H1 (cell line): ENCODE data around the gene MBD3L4. TPM values are rescaled to one million over a fixed set of nuclear protein-coding genes. Genes with fewer than 3 reads are reported as not detected.

ENCODE experiments used
- CTCF ChIA-PET: fragments of 300-600 bp; sonication (Branson Sonifier 250); formaldehyde crosslinking; loops from one replicate; lab custom pipeline; 2021; ENCODE audit not compliant: partially characterized antibody; lab: Charles Lee
- POLR2A ChIA-PET: fragments of 300-600 bp; sonication (Branson Sonifier 250); formaldehyde crosslinking; loops from one replicate; lab custom pipeline; 2021; ENCODE audit warnings: inconsistent platforms; ENCODE audit not compliant: partially characterized antibody; lab: Charles Lee
- DNase-seq, 2 experiments: peaks; one replicate each; pipeline versions ENCODE4 v3.0.0 to v3.0.0-alpha.2; 2010 to 2022; ENCODE audit warnings: low spot score in 2 of 2, low read depth in 1 of 2, mixed read lengths in 1 of 2
- FAIRE-seq: peaks from 2 replicates; lab custom pipeline; 2011; peaks lifted over from hg19 to GRCh38; lab: Jason Lieb, UNC
- H2AFZ ChIP-seq: 2 replicates; pipeline ENCODE4 v1.8.1; 2012; ENCODE audit warnings: low read length, inconsistent platforms
- H2AK5ac ChIP-seq: 2 replicates; pipeline ENCODE4 v1.6.1; 2013; ENCODE audit warnings: low read depth, low read length
- H2BK120ac ChIP-seq: replicated peaks from 2 replicates; pipeline ENCODE3; 2013; ENCODE audit warnings: low read depth, low read length, inconsistent platforms
- H2BK12ac ChIP-seq: 2 replicates; pipeline ENCODE4 v1.6.1; 2013; ENCODE audit warnings: low read depth, low read length
- H2BK15ac ChIP-seq: 2 replicates; pipeline ENCODE4 v1.6.1; 2013; ENCODE audit warnings: low read length
- H2BK20ac ChIP-seq: 2 replicates; pipeline ENCODE4 v1.6.1; 2013; ENCODE audit warnings: low read length
- H2BK5ac ChIP-seq: 2 replicates; pipeline ENCODE4 v1.6.1; 2013; ENCODE audit warnings: low read depth, low read length
- H3K14ac ChIP-seq: 2 replicates; pipeline ENCODE4 v1.6.1; 2013; ENCODE audit warnings: inconsistent platforms; ENCODE audit not compliant: insufficient read length
- H3K18ac ChIP-seq: 2 replicates; pipeline ENCODE4 v1.6.1; 2013; ENCODE audit warnings: low read length; ENCODE audit errors: extremely low read depth
- H3K23ac ChIP-seq: 2 replicates; pipeline ENCODE4 v1.6.1; 2013; ENCODE audit warnings: inconsistent platforms; ENCODE audit not compliant: insufficient read length
- H3K23me2 ChIP-seq: 2 replicates; pipeline ENCODE4 v1.6.1; 2013; ENCODE audit warnings: low read depth, low read length
- H3K27ac ChIP-seq: 2 replicates; pipeline ENCODE4 v1.6.1; 2011; ENCODE audit warnings: low read depth, low read length, inconsistent platforms
- H3K27me3 ChIP-seq, 4 experiments: replicated peaks in 1 of 4; 1 replicate in 1 of 4; 2 replicates in 3 of 4; pipeline versions ENCODE4 v1.6.1 to v1.8.1; 2011 to 2013; ENCODE audit warnings: low read length in 3 of 4, mild to moderate bottlenecking in 3 of 4, inconsistent platforms in 2 of 4, mixed read lengths in 2 of 4, moderate library complexity in 1 of 4; ENCODE audit not compliant: control insufficient read depth in 3 of 4, insufficient read depth in 3 of 4; ENCODE audit errors: extremely low read depth in 1 of 4
- H3K36me3 ChIP-seq, 4 experiments: 2 replicates each; pipeline versions ENCODE4 v1.6.1 to v1.8.1; 2011 to 2013; ENCODE audit warnings: mild to moderate bottlenecking in 4 of 4, low read length in 3 of 4, moderate library complexity in 2 of 4, control low read depth in 1 of 4, inconsistent platforms in 1 of 4; ENCODE audit not compliant: insufficient read depth in 4 of 4, control insufficient read depth in 2 of 4
- H3K4ac ChIP-seq: replicated peaks from 2 replicates; pipeline ENCODE3; 2013; ENCODE audit warnings: low read length, low read depth, mixed read lengths, inconsistent platforms; ENCODE audit not compliant: insufficient read length
- H3K4me1 ChIP-seq, 4 experiments: replicated peaks in 1 of 4; 1 replicate in 1 of 4; 2 replicates in 3 of 4; pipeline versions ENCODE4 v1.6.1 to v1.8.1; 2011 to 2013; ENCODE audit warnings: low read length in 3 of 4, inconsistent platforms in 2 of 4, mixed read lengths in 1 of 4; ENCODE audit not compliant: insufficient read depth in 4 of 4, control insufficient read depth in 3 of 4
- H3K4me2 ChIP-seq, 2 experiments: 2 replicates each; pipeline versions ENCODE4 v1.6.1 to v1.8.1; 2011 to 2013; ENCODE audit warnings: low read depth in 2 of 2, low read length in 2 of 2, control low read depth in 1 of 2, inconsistent platforms in 1 of 2, mild to moderate bottlenecking in 1 of 2; ENCODE audit not compliant: insufficient read depth in 1 of 2
- H3K4me3 ChIP-seq, 4 experiments: fragments of 200-600, 300-600 bp in 1 of 4; sonication (generic), shearing (Covaris generic), sonication (Bioruptor Twin) in 1 of 4; 2 replicates each; pipeline versions ENCODE4 v1.5.1 to v1.8.1; 2011 to 2016; ENCODE audit warnings: low read length in 4 of 4, low read depth in 3 of 4, control low read depth in 2 of 4, inconsistent platforms in 2 of 4, mild to moderate bottlenecking in 2 of 4, mixed read lengths in 1 of 4, moderate library complexity in 1 of 4; ENCODE audit not compliant: insufficient read depth in 2 of 4; ENCODE audit errors: extremely low read depth in 1 of 4
- H3K56ac ChIP-seq: replicated peaks from 2 replicates; pipeline ENCODE3; 2013; ENCODE audit warnings: low read depth, mild to moderate bottlenecking, mixed read lengths, low read length, inconsistent platforms; ENCODE audit not compliant: insufficient read length
- H3K79me1 ChIP-seq: 2 replicates; pipeline ENCODE4 v1.6.1; 2013; ENCODE audit warnings: low read depth, low read length, control low read depth
- H3K79me2 ChIP-seq, 2 experiments: 2 replicates each; pipeline versions ENCODE4 v1.6.1 to v1.8.1; 2012 to 2013; ENCODE audit warnings: low read length in 2 of 2, mild to moderate bottlenecking in 2 of 2, inconsistent platforms in 1 of 2; ENCODE audit not compliant: insufficient read depth in 2 of 2, control insufficient read depth in 1 of 2
- H3K9ac ChIP-seq, 4 experiments: replicated peaks in 1 of 4; 1 replicate in 1 of 4; 2 replicates in 3 of 4; pipeline versions ENCODE4 v1.6.1 to v1.8.1; 2011 to 2013; ENCODE audit warnings: low read depth in 3 of 4, low read length in 3 of 4, control low read depth in 2 of 4, mild to moderate bottlenecking in 2 of 4, moderate library complexity in 2 of 4, inconsistent platforms in 1 of 4; ENCODE audit errors: extremely low read depth in 1 of 4
- H3K9me3 ChIP-seq, 2 experiments: 2 replicates each; pipeline versions ENCODE4 v1.6.1 to v1.8.1; 2012 to 2013; ENCODE audit warnings: mild to moderate bottlenecking in 2 of 2, moderate library complexity in 2 of 2, control low read depth in 1 of 2, inconsistent platforms in 1 of 2, low read depth in 1 of 2, low read length in 1 of 2, mixed read lengths in 1 of 2; ENCODE audit not compliant: insufficient read depth in 2 of 2
- H4K20me1 ChIP-seq, 2 experiments: replicated peaks in 1 of 2; 2 replicates each; pipeline versions ENCODE3 to v1.8.1; 2011 to 2013; ENCODE audit warnings: inconsistent platforms in 2 of 2, low read length in 2 of 2, mild to moderate bottlenecking in 1 of 2; ENCODE audit not compliant: insufficient read depth in 2 of 2, control insufficient read depth in 1 of 2
- H4K5ac ChIP-seq: 2 replicates; pipeline ENCODE4 v1.6.1; 2013; ENCODE audit warnings: low read length, low read depth, mixed read lengths, inconsistent platforms; ENCODE audit not compliant: insufficient read length
- H4K8ac ChIP-seq: 2 replicates; pipeline ENCODE4 v1.8.0; 2013; ENCODE audit warnings: mild to moderate bottlenecking, moderate library complexity, low read length, inconsistent platforms; ENCODE audit not compliant: insufficient read depth; ENCODE audit errors: extremely low read depth
- H4K91ac ChIP-seq: replicated peaks from 2 replicates; pipeline ENCODE3; 2013; ENCODE audit warnings: low read length, mixed read lengths, inconsistent platforms; ENCODE audit not compliant: insufficient read length
- BCL11A ChIP-seq, 2 experiments: IDR thresholded peaks; one replicate each; pipeline ENCODE4 v1.6.1; 2011; ENCODE audit warnings: low read depth in 2 of 2, low read length in 2 of 2, mild to moderate bottlenecking in 2 of 2
- CBX5 ChIP-seq: fragments of 300-800, 300-1000 bp; sonication (generic); IDR thresholded peaks from 2 replicates; pipeline ENCODE4 v1.7.1; 2016; ENCODE audit warnings: antibody characterized with exemption, low read length, low read depth
- CEBPB ChIP-seq: IDR thresholded peaks from 2 replicates; pipeline ENCODE4 v1.6.1; 2012; ENCODE audit warnings: low read depth, low read length
- CTBP2 ChIP-seq: IDR thresholded peaks from 2 replicates; pipeline ENCODE4 v1.7.0; 2011; ENCODE audit warnings: borderline replicate concordance, mild to moderate bottlenecking, moderate library complexity, mixed read lengths, low read length; ENCODE audit not compliant: insufficient read depth, insufficient read length
- JUND ChIP-seq: IDR thresholded peaks from 2 replicates; pipeline ENCODE4 v1.6.1; 2011; ENCODE audit warnings: mild to moderate bottlenecking, improper control_type of control experiment, low read length
- MAFK ChIP-seq: IDR thresholded peaks from 2 replicates; pipeline ENCODE4 v1.6.1; 2012; ENCODE audit warnings: low read depth, mild to moderate bottlenecking, improper control_type of control experiment, low read length
- PHF8 ChIP-seq: fragments of 200-600 bp; sonication (generic); conservative IDR thresholded peaks from 2 replicates; pipeline ENCODE4 v1.7.1; 2012; ENCODE audit warnings: low read depth, mild to moderate bottlenecking, inconsistent platforms, low read length, moderate library complexity
- RFX5 ChIP-seq: IDR thresholded peaks from 2 replicates; pipeline ENCODE4 v1.6.1; 2011; ENCODE audit warnings: low read depth, low read length, improper control_type of control experiment, borderline replicate concordance
- RXRA ChIP-seq: IDR thresholded peaks from 2 replicates; pipeline ENCODE4 v1.6.1; 2011; ENCODE audit warnings: low read depth, mild to moderate bottlenecking, low read length, moderate library complexity; ENCODE audit not compliant: insufficient read depth
- SIRT6 ChIP-seq: IDR thresholded peaks from one replicate; pipeline ENCODE4 v1.7.1; 2012; ENCODE audit warnings: low read length, inconsistent platforms
- SUZ12 ChIP-seq: fragments of 200-600 bp; sonication (generic); IDR thresholded peaks from 2 replicates; pipeline ENCODE4 v1.6.1; 2012; ENCODE audit warnings: mild to moderate bottlenecking, inconsistent platforms, low read length, moderate library complexity, mixed read lengths
- WGBS, 2 experiments: shearing (Covaris generic) in 1 of 2; methylation state at CpG; one replicate each; pipeline versions ENCODE4 v1.1.6 to v1.1.7; 2013 to 2015; ENCODE audit warnings: low lambda C conversion rate in 2 of 2, mixed read lengths in 2 of 2, inconsistent platforms in 1 of 2, low coverage in 1 of 2, missing lambda C conversion rate in 1 of 2; ENCODE audit not compliant: insufficient replicate concordance in 2 of 2, insufficient coverage in 1 of 2, insufficient read length in 1 of 2; ENCODE audit errors: extremely low coverage in 1 of 2, missing lambda C conversion rate in 1 of 2; 5-methylcytosine and 5-hydroxymethylcytosine counted together
- polyA plus RNA-seq, 7 experiments: library from polyadenylated mRNA; depleted of rRNA in 3 of 7; stranded (reverse) in 5 of 7; unstranded in 2 of 7; fragments of >200 nt in 5 of 7; fragments of 200-250 nt in 2 of 7; gene quantifications; 1 replicate in 5 of 7; 2 replicates in 1 of 7; 4 replicates in 1 of 7; pipeline versions ENCODE4 v1.2.1 to v1.2.3, GENCODE V29; 2011 to 2013; ENCODE audit warnings: missing spikeins in 2 of 7, mixed read lengths in 2 of 7
- total RNA-seq: library from RNA; stranded (reverse); fragmentation: NEBNext Ultra II Directional; extraction: Animal tissue kit (Norgen Biotek cat#: 25700); gene quantifications from 2 replicates; pipeline ENCODE4 v1.2.1, GENCODE V29; 2021
- TF ChIP-seq, protein P1 (sequence below), 3 experiments: IDR thresholded peaks; 1 replicate in 2 of 3; 2 replicates in 1 of 3; pipeline versions ENCODE4 v1.5.1 to v1.6.1; 2011; ENCODE audit warnings: low read length in 3 of 3, mild to moderate bottlenecking in 3 of 3, inconsistent platforms in 2 of 3, low read depth in 1 of 3, moderate library complexity in 1 of 3; ENCODE audit not compliant: insufficient read depth in 1 of 3; ENCODE audit errors: control extremely low read depth in 1 of 3

The MBD3L4 gene
- total and polyA plus RNA-seq, 2 of the 8 experiments (the other 6 are each of a cell fraction or from before 2014, with no cell fraction given), result not detected

DNA sequence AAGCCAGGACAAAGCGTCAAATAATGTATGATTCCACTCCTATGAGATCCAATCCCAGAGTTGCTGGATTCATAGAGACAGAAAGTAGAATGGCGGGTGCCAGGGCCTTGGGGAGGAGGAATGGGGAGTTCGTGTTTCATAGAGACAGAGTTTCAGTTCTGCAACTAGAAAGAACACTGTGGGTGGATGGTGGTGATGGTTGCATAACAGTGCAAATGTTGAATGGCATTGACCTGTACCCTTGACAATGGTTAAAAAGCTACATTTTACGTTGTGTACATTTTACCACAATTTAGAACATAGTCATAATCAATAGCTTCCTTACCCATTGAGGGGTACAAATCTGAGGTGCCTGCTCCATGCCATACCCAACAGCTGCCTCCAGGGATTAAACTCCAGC is 52.1 kb downstream of the MBD3L4 start:
- no peak overlapping the region for H3K4me2 ChIP-seq
- no peaks in the 10 kb centered on the region; a peak in 1 of 8 replicates for H3K36me3 ChIP-seq
- no peaks in the 10 kb centered on the region for H3K79me1 ChIP-seq
- H4K20me1 ChIP-seq, result no peaks in the 10 kb centered on the region
- CTCF ChIA-PET, result interaction anchor here (0.6 to 1.2 kb wide), 2 partner anchors 16 to 230 kb away, joined by 3 to 4 read pairs; no protein-coding TSS in a partner anchor
- no peaks in the 10 kb centered on the region for H3K79me2 ChIP-seq
- H2AFZ ChIP-seq, result no peak overlapping the region
- H4K91ac ChIP-seq, result no peak overlapping the region
- H2BK12ac ChIP-seq, result no peak overlapping the region
- H3K56ac ChIP-seq, result no peak overlapping the region
- H2BK20ac ChIP-seq, result no peak overlapping the region
- no peak overlapping the region for H3K27ac ChIP-seq
- no peak overlapping the region for H2AK5ac ChIP-seq
- H3K4me3 ChIP-seq, result no peak overlapping the region
- no peak overlapping the region for H4K8ac ChIP-seq
- H3K4me1 ChIP-seq, result no peaks in the 10 kb centered on the region
- H4K5ac ChIP-seq, result no peak overlapping the region
- no peak overlapping the region for H2BK5ac ChIP-seq
- no peak overlapping the region for H2BK120ac ChIP-seq
- H3K23me2 ChIP-seq, result no peaks in the 10 kb centered on the region
- FAIRE-seq, result no peak
- H3K18ac ChIP-seq, result no peak overlapping the region
- POLR2A ChIA-PET, result no interaction called here
- H3K23ac ChIP-seq, result no peak overlapping the region
- no peak overlapping the region for H3K14ac ChIP-seq
- H3K9me3 ChIP-seq, result peaks cover 59 to 75% of the 10 kb centered on the region in 2 experiments
- no peak for DNase-seq
- no peak overlapping the region for H3K9ac ChIP-seq
- no peak overlapping the region for H2BK15ac ChIP-seq
- WGBS, 2 experiments, result 52% methylated on average over 4 of the region's 4 CpGs; no CpG with 5 or more reads in 1 of the 2 experiments
- no peak overlapping the region for H3K4ac ChIP-seq
- H3K27me3 ChIP-seq, result no peaks in the 10 kb centered on the region
- TF ChIP-seq SUZ12, result no peak
- no peak for TF ChIP-seq CTBP2
- TF ChIP-seq CEBPB, result no peak
- no peak for TF ChIP-seq SIRT6
- TF ChIP-seq MAFK, result no peak
- no peak for TF ChIP-seq RFX5
- TF ChIP-seq JUND, result no peak
- TF ChIP-seq RXRA, result no peak
- no peak for TF ChIP-seq BCL11A (IDR thresholded peaks at IDR 0.05; ENCODE audit: low read depth in 2 of 2, low read length in 2 of 2)
- TF ChIP-seq CBX5, result no peak
- TF ChIP-seq, protein P1, sequence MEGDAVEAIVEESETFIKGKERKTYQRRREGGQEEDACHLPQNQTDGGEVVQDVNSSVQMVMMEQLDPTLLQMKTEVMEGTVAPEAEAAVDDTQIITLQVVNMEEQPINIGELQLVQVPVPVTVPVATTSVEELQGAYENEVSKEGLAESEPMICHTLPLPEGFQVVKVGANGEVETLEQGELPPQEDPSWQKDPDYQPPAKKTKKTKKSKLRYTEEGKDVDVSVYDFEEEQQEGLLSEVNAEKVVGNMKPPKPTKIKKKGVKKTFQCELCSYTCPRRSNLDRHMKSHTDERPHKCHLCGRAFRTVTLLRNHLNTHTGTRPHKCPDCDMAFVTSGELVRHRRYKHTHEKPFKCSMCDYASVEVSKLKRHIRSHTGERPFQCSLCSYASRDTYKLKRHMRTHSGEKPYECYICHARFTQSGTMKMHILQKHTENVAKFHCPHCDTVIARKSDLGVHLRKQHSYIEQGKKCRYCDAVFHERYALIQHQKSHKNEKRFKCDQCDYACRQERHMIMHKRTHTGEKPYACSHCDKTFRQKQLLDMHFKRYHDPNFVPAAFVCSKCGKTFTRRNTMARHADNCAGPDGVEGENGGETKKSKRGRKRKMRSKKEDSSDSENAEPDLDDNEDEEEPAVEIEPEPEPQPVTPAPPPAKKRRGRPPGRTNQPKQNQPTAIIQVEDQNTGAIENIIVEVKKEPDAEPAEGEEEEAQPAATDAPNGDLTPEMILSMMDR (IDR thresholded peaks at IDR 0.05; ENCODE audit: control extremely low read depth in 1 of 3, insufficient read depth in 1 of 3, low read depth in 1 of 3, low read length in 3 of 3), result no peak
- no peak for TF ChIP-seq PHF8
